WTC11 (cell line): ENCODE measurements around the gene SPP1. TPM values are rescaled to one million over a fixed set of nuclear protein-coding genes. Genes with fewer than 3 reads are reported as not detected.

Experiments used
- ATAC-seq: fragments of 200-7000 bp; cut with Tn5 transposase; 2 replicates; pipeline ENCODE4 v1.10.0; 2021; ENCODE audit warnings: mild to moderate bottlenecking, moderate library complexity
- CTCF ChIA-PET: fragments of 300-600 bp; sonication (Branson Sonifier 250); formaldehyde crosslinking; loops from one replicate; lab custom pipeline; 2021; ENCODE audit warnings: antibody characterized with exemption; lab: Charles Lee
- POLR2A ChIA-PET: fragments of 350-600 bp; sonication (Branson Sonifier 250); formaldehyde crosslinking; loops from one replicate; lab custom pipeline; 2021; ENCODE audit warnings: antibody characterized with exemption; lab: Charles Lee
- DNase-seq: peaks from one replicate; pipeline ENCODE4 v3.0.0; 2021; ENCODE audit warnings: low spot score
- H3K27ac Mint-ChIP-seq: 2 replicates; pipeline ENCODE4 v1.8.0; 2021; ENCODE audit warnings: mixed read lengths
- H3K27me3 Mint-ChIP-seq: 2 replicates; pipeline ENCODE4 v1.8.0; 2021; ENCODE audit warnings: low read depth, mild to moderate bottlenecking, moderate library complexity, mixed read lengths
- H3K36me3 Mint-ChIP-seq: 2 replicates; pipeline ENCODE4 v1.8.0; 2021; ENCODE audit warnings: mixed read lengths
- H3K4me1 Mint-ChIP-seq: 2 replicates; pipeline ENCODE4 v1.8.0; 2022; ENCODE audit warnings: mixed read lengths
- H3K4me3 Mint-ChIP-seq: 2 replicates; pipeline ENCODE4 v1.8.0; 2021; ENCODE audit warnings: mild to moderate bottlenecking, moderate library complexity, mixed read lengths
- H3K9me3 Mint-ChIP-seq: 2 replicates; pipeline ENCODE4 v1.8.0; 2021; ENCODE audit warnings: mixed read lengths
- CREB1 ChIP-seq: sonication (generic); formaldehyde crosslinking; IDR thresholded peaks from 2 replicates; pipeline ENCODE4 v1.8.0; 2023; ENCODE audit warnings: mild to moderate bottlenecking, missing genetic modification reagents
- ESRRA ChIP-seq: sonication (generic); formaldehyde crosslinking; IDR thresholded peaks from 2 replicates; pipeline ENCODE4 v1.8.1; 2022; ENCODE audit warnings: mild to moderate bottlenecking, missing genetic modification reagents, borderline replicate concordance
- GABPB1 ChIP-seq: sonication (generic); formaldehyde crosslinking; IDR thresholded peaks from 2 replicates; pipeline ENCODE4 v1.8.1; 2023; ENCODE audit warnings: mild to moderate bottlenecking, missing genetic modification reagents
- GTF2I ChIP-seq: fragments of 250-450 bp; sonication (Bioruptor Pico); conservative IDR thresholded peaks from 2 replicates; pipeline ENCODE4 v1.4.0; 2021; ENCODE audit warnings: mild to moderate bottlenecking
- IRF2 ChIP-seq: sonication (generic); formaldehyde crosslinking; IDR thresholded peaks from 2 replicates; pipeline ENCODE4 v1.8.0; 2022; ENCODE audit warnings: low read depth, missing genetic modification reagents, borderline replicate concordance
- JUN ChIP-seq: sonication (generic); formaldehyde crosslinking; IDR thresholded peaks from 2 replicates; pipeline ENCODE4 v1.8.0; 2023; ENCODE audit warnings: mild to moderate bottlenecking, missing genetic modification reagents
- NFYB ChIP-seq: sonication (generic); formaldehyde crosslinking; conservative IDR thresholded peaks from 2 replicates; pipeline ENCODE4 v1.8.0; 2022; ENCODE audit warnings: low read depth, missing genetic modification reagents
- NR1H2 ChIP-seq: sonication (generic); formaldehyde crosslinking; IDR thresholded peaks from 2 replicates; pipeline ENCODE4 v1.9.0; 2021; ENCODE audit warnings: mild to moderate bottlenecking, moderate library complexity, missing genetic modification reagents
- NR2C2 ChIP-seq: sonication (generic); formaldehyde crosslinking; IDR thresholded peaks from 2 replicates; pipeline ENCODE4 v1.8.0; 2022; ENCODE audit warnings: mild to moderate bottlenecking, missing genetic modification reagents
- RELA ChIP-seq: sonication (generic); formaldehyde crosslinking; IDR thresholded peaks from 2 replicates; pipeline ENCODE4 v1.8.1; 2022; ENCODE audit warnings: missing genetic modification reagents, mild to moderate bottlenecking, borderline replicate concordance
- SOX15 ChIP-seq: fragments of 250-450 bp; sonication (Bioruptor Pico); IDR thresholded peaks from 2 replicates; pipeline ENCODE4 v1.9.0; 2021; ENCODE audit warnings: mild to moderate bottlenecking
- TEAD1 ChIP-seq: sonication (generic); formaldehyde crosslinking; IDR thresholded peaks from 2 replicates; pipeline ENCODE4 v1.8.0; 2022; ENCODE audit warnings: mild to moderate bottlenecking, missing genetic modification reagents
- TEAD4 ChIP-seq: sonication (generic); formaldehyde crosslinking; IDR thresholded peaks from 2 replicates; pipeline ENCODE4 v1.8.0; 2022; ENCODE audit warnings: mild to moderate bottlenecking, missing genetic modification reagents
- ZNF121 ChIP-seq: sonication (generic); formaldehyde crosslinking; IDR thresholded peaks from 2 replicates; pipeline ENCODE4 v1.8.0; 2023; ENCODE audit warnings: missing genetic modification reagents
- ZNF423 ChIP-seq: fragments of 250-450 bp; sonication (Bioruptor Pico); IDR thresholded peaks from 2 replicates; pipeline ENCODE4 v2.1.2; 2022; ENCODE audit warnings: mild to moderate bottlenecking, moderate library complexity
- ZNF671 ChIP-seq: fragments of 250-450 bp; sonication (Bioruptor Pico); IDR thresholded peaks from 2 replicates; pipeline ENCODE4 v1.8.0; 2021; ENCODE audit warnings: mild to moderate bottlenecking
- total RNA-seq: library from RNA; stranded (reverse); gene quantifications from 3 replicates; pipeline ENCODE4 v1.2.3, GENCODE V29; 2021
- TF ChIP-seq, protein P1 (sequence below): fragments of 250-450 bp; sonication (Bioruptor Pico); IDR thresholded peaks from 2 replicates; pipeline ENCODE4 v2.1.2; 2022; ENCODE audit warnings: mild to moderate bottlenecking, moderate library complexity
- TF ChIP-seq, protein P2 (sequence below): sonication (generic); formaldehyde crosslinking; IDR thresholded peaks from 2 replicates; pipeline ENCODE4 v1.8.0; 2022; ENCODE audit warnings: mild to moderate bottlenecking, missing genetic modification reagents
- TF ChIP-seq, protein P3 (sequence below): fragments of 250-450 bp; sonication (Bioruptor Pico); IDR thresholded peaks from 2 replicates; pipeline ENCODE4 v1.9.0; 2021; ENCODE audit warnings: moderate library complexity, mild to moderate bottlenecking, inconsistent platforms, borderline replicate concordance
- TF ChIP-seq, protein P4 (sequence below): sonication (generic); formaldehyde crosslinking; IDR thresholded peaks from 2 replicates; pipeline ENCODE4 v1.8.0; 2023; ENCODE audit warnings: missing genetic modification reagents, mild to moderate bottlenecking, borderline replicate concordance
- TF ChIP-seq, protein P5 (sequence below): fragments of 250-450 bp; sonication (Bioruptor Pico); IDR thresholded peaks from 2 replicates; pipeline ENCODE4 v1.8.0; 2021; ENCODE audit warnings: mild to moderate bottlenecking
- TF ChIP-seq, protein P6 (sequence below): sonication (generic); formaldehyde crosslinking; IDR thresholded peaks from 2 replicates; pipeline ENCODE4 v1.8.1; 2022; ENCODE audit warnings: missing genetic modification reagents, borderline replicate concordance
- TF ChIP-seq, protein P7 (sequence below): sonication (generic); formaldehyde crosslinking; IDR thresholded peaks from 2 replicates; pipeline ENCODE4 v1.8.1; 2022; ENCODE audit warnings: mild to moderate bottlenecking, moderate library complexity, missing genetic modification reagents

Gene SPP1
- total RNA-seq, 1 experiment from 2014 or later = 56.6 TPM

DNA sequence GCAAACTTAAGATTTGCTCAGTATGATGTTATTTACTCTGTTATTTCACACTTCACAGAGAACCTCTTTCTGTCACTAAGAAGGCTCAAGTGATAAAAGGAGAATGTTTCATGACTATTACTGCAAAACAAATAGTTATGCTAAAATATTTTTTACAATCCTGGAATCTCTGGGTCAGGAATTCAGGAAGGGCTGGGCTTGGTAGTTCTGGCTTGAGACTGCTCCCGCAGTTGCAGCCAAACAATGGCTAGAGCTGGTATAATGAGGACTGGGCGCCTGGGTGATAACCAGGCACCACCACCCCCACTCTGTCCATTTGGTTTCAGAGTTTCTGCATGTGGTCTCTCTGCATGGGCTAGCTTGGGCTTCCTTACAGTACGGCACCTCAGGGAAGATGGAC, 28.7 kb upstream of the SPP1 start:
- Mint-ChIP-seq H3K27ac (no peak overlapping the region), H3K9me3 (peaks cover 9% of the 10 kb centered on the region), H3K4me3 (no peak overlapping the region), H3K4me1 (peaks cover 37% of the 10 kb centered on the region), H3K27me3 (peaks cover 7% of the 10 kb centered on the region; the same call in 1 of the 2 replicates), H3K36me3 (peaks cover 9% of the 10 kb centered on the region)
- CTCF ChIA-PET = no interaction called here
- no peak for DNase-seq
- TF ChIP-seq IRF2 (CRISPR knock-in tag) (no peak), ZNF671 (no peak), NR2C2 (CRISPR knock-in tag) (no peak), NFYB (CRISPR knock-in tag) (no peak)
- POLR2A ChIA-PET = no interaction called here
- ATAC-seq = no peak

DNA sequence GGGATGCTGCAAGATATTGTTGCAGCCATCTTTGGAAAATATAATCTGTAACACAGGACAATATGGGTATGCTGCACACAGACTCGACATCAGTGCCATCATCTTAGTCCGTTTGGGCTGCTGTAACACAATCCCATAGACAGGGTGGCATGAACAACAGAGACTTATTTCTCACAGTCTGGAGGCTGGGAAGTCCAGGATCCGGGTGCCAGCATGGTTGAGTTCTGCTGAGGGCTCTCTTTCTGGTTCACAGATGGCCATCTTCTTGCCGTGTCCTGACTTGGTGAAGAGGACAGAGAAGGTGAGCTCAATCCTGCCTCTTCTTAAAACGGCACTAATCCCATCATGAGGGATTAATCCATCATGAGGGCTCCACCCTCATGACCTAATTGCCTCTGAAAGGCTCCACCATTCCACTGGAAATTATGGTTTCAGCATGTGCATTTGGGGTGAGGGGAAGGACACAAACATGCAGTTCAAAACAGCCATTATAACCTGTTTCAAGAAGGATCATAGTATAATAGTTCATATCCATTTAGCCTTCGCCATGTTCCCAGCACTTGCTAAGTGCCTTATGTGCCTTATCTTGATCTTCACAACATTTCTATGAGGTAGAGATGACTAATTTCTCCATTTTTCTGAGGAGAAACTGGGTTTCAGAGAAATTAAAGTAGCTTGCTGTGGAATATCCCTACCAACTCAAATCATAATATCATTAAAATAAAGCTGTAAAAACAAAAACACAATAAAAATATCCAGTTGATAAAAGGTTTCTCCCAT, 27.9 kb upstream of the SPP1 start:
- H3K4me3 Mint-ChIP-seq = no peak overlapping the region
- H3K36me3 Mint-ChIP-seq = peaks cover 5% of the 10 kb centered on the region
- POLR2A ChIA-PET = no interaction called here
- peaks cover 33% of the 10 kb centered on the region for H3K4me1 Mint-ChIP-seq
- no peak overlapping the region for H3K27ac Mint-ChIP-seq
- DNase-seq = no peak
- no peak for ATAC-seq
- TF ChIP-seq, protein P1, sequence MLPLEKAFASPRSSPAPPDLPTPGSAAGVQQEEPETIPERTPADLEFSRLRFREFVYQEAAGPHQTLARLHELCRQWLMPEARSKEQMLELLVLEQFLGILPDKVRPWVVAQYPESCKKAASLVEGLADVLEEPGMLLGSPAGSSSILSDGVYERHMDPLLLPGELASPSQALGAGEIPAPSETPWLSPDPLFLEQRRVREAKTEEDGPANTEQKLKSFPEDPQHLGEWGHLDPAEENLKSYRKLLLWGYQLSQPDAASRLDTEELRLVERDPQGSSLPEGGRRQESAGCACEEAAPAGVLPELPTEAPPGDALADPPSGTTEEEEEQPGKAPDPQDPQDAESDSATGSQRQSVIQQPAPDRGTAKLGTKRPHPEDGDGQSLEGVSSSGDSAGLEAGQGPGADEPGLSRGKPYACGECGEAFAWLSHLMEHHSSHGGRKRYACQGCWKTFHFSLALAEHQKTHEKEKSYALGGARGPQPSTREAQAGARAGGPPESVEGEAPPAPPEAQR = no peak
- no peak for TF ChIP-seq SOX15
- TF ChIP-seq ZNF121 (CRISPR knock-in tag) = no peak
- TF ChIP-seq, protein P2, sequence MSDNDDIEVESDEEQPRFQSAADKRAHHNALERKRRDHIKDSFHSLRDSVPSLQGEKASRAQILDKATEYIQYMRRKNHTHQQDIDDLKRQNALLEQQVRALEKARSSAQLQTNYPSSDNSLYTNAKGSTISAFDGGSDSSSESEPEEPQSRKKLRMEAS (CRISPR knock-in tag) = no peak
- TF ChIP-seq ESRRA (CRISPR knock-in tag) = no peak
- TF ChIP-seq JUN (CRISPR knock-in tag) = no peak
- no peak for TF ChIP-seq CREB1 (CRISPR knock-in tag)
- TF ChIP-seq, protein P3, sequence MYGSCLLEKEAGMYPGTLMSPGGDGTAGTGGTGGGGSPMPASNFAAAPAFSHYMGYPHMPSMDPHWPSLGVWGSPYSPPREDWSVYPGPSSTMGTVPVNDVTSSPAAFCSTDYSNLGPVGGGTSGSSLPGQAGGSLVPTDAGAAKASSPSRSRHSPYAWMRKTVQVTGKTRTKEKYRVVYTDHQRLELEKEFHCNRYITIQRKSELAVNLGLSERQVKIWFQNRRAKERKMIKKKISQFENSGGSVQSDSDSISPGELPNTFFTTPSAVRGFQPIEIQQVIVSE = no peak
- no peak for TF ChIP-seq TEAD1 (CRISPR knock-in tag)
- TF ChIP-seq NR1H2 (CRISPR knock-in tag) = no peak
- TF ChIP-seq ZNF423 (CRISPR knock-in tag) = no peak
- TF ChIP-seq, protein P4, sequence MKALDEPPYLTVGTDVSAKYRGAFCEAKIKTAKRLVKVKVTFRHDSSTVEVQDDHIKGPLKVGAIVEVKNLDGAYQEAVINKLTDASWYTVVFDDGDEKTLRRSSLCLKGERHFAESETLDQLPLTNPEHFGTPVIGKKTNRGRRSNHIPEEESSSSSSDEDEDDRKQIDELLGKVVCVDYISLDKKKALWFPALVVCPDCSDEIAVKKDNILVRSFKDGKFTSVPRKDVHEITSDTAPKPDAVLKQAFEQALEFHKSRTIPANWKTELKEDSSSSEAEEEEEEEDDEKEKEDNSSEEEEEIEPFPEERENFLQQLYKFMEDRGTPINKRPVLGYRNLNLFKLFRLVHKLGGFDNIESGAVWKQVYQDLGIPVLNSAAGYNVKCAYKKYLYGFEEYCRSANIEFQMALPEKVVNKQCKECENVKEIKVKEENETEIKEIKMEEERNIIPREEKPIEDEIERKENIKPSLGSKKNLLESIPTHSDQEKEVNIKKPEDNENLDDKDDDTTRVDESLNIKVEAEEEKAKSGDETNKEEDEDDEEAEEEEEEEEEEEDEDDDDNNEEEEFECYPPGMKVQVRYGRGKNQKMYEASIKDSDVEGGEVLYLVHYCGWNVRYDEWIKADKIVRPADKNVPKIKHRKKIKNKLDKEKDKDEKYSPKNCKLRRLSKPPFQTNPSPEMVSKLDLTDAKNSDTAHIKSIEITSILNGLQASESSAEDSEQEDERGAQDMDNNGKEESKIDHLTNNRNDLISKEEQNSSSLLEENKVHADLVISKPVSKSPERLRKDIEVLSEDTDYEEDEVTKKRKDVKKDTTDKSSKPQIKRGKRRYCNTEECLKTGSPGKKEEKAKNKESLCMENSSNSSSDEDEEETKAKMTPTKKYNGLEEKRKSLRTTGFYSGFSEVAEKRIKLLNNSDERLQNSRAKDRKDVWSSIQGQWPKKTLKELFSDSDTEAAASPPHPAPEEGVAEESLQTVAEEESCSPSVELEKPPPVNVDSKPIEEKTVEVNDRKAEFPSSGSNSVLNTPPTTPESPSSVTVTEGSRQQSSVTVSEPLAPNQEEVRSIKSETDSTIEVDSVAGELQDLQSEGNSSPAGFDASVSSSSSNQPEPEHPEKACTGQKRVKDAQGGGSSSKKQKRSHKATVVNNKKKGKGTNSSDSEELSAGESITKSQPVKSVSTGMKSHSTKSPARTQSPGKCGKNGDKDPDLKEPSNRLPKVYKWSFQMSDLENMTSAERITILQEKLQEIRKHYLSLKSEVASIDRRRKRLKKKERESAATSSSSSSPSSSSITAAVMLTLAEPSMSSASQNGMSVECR = no peak
- no peak for TF ChIP-seq GABPB1 (CRISPR knock-in tag)
- TF ChIP-seq, protein P5, sequence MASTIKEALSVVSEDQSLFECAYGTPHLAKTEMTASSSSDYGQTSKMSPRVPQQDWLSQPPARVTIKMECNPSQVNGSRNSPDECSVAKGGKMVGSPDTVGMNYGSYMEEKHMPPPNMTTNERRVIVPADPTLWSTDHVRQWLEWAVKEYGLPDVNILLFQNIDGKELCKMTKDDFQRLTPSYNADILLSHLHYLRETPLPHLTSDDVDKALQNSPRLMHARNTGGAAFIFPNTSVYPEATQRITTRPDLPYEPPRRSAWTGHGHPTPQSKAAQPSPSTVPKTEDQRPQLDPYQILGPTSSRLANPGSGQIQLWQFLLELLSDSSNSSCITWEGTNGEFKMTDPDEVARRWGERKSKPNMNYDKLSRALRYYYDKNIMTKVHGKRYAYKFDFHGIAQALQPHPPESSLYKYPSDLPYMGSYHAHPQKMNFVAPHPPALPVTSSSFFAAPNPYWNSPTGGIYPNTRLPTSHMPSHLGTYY = no peak
- TF ChIP-seq RELA (CRISPR knock-in tag) = no peak
- TF ChIP-seq, protein P6, sequence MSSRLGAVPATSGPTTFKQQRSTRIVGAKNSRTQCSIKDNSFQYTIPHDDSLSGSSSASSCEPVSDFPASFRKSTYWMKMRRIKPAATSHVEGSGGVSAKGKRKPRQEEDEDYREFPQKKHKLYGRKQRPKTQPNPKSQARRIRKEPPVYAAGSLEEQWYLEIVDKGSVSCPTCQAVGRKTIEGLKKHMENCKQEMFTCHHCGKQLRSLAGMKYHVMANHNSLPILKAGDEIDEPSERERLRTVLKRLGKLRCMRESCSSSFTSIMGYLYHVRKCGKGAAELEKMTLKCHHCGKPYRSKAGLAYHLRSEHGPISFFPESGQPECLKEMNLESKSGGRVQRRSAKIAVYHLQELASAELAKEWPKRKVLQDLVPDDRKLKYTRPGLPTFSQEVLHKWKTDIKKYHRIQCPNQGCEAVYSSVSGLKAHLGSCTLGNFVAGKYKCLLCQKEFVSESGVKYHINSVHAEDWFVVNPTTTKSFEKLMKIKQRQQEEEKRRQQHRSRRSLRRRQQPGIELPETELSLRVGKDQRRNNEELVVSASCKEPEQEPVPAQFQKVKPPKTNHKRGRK (CRISPR knock-in tag) = no peak
- TF ChIP-seq, protein P7, sequence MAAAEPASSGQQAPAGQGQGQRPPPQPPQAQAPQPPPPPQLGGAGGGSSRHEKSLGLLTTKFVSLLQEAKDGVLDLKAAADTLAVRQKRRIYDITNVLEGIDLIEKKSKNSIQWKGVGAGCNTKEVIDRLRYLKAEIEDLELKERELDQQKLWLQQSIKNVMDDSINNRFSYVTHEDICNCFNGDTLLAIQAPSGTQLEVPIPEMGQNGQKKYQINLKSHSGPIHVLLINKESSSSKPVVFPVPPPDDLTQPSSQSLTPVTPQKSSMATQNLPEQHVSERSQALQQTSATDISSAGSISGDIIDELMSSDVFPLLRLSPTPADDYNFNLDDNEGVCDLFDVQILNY (CRISPR knock-in tag) = no peak
- TF ChIP-seq GTF2I (CRISPR knock-in tag) = no peak
- no peak for TF ChIP-seq TEAD4
- TF ChIP-seq IRF2 (CRISPR knock-in tag) = no peak
- peaks cover 5% of the 10 kb centered on the region for H3K9me3 Mint-ChIP-seq
- H3K27me3 Mint-ChIP-seq = peaks cover 4% of the 10 kb centered on the region; the same call in 1 of the 2 replicates
- CTCF ChIA-PET = interaction anchor here (1.0 kb wide), 1 partner anchor 26 kb away, joined by 3 read pairs; no protein-coding TSS in a partner anchor
